Measurements from ENCODE around the gene CHP2. TPM values are rescaled to one million over a fixed set of nuclear protein-coding genes. Genes with fewer than 3 reads are reported as not detected.
"Not testable (repeated sequence)": the region's sequence is repeated elsewhere in the genome, so short reads cannot be mapped to it uniquely, and the experiment has no call there.

CHP2 gene
- total RNA-seq, 1 donor from 2014 or later: not detected

DNA sequence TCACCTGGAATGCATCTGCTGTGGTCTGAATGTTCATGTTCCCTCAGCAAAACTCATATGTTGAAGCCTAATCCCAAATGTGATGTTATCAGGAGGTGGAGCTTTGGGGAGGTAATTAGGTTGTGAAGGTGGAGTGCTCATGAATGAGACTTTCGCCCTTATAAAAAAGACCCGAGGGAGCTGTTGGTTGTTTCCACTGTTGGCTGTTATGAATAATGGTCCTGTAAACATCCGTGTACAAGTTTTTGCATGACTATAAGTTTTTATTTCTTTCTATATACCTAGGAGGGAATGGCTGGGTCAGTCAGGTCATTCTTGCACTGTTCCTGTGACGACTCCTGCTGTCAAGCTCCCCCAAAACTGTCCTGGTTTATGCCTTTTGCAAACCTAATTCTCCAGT is 9.6 kb upstream of the CHP2 start:
- DNase-seq (ENCODE audit: low read depth, low spot score): no peak

DNA sequence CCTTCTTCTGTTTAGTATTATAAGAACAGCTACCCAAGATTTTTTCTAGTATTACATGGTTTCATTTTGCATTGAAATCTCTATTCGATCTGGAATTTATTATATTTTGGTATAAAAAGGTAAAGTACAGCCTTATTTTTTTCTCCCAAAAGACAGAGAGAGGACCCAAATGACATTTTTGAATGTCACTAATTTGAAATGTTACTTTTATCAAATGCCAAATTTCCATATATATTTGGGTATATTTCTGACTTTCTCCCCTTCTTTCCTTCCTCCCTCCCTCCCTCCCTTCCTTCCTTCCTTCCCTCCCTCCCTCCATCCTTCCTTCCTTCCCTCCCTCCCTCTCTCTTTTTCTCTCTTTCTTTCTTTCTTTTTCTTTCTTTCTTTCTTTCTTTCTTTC is 6.2 kb upstream of the CHP2 start:
- DNase-seq (ENCODE audit: low read depth, low spot score): no peak

DNA sequence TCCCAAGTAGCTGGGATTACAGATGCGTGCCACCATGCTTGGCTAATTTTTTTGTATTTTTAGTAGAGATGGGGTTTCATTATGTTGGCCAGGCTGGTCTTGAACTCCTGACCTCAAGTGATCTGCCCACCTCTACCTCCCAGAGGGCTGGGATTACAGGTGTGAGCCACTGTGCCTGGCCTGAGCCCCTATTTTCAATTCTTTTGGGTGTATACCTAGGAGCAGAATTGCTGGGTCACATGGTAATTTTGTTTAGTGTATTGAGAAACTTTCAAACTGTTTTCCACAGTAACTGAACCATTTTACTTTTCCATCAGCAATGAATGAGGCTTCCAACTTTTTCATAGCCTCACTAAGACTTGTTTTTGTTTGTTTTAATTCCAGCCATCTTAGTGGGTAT is 3.8 kb upstream of the CHP2 start:
- not testable (repeated sequence) for DNase-seq (ENCODE audit: low read depth, low spot score)

DNA sequence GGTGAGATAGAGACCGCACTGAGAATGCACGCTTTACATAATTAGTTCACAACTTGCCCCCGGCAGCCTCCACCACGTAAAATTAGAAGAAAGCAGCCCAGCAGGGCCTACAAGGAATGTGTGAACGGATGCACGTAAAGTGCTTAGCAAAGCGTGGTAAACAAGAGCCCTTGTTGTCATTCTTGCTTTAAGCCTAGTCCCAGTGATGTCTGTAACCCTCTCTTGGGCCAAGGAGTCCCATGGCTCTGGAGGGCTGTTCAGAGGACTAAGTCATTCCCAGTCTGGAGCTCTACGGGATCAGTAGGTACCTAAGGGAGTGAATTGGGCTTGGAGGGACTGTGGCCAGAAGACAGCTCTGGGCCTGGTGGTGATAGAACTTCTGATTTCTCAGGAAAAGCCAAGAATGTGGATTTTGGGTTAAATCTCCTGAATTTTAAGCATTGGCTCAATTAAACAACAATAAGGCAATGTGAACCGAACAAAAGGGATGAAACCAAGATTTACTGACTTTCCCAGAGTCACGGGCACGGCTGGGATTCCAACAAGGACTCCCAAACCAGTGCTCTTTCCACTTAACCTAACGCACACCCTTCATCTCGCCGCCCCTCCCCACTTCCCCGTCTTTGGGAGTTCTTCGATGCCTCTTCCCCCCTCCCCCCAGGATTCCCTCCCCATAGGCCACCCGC is 775 bp upstream of the CHP2 start:
- no peak for DNase-seq (ENCODE audit: low read depth, low spot score)

DNA sequence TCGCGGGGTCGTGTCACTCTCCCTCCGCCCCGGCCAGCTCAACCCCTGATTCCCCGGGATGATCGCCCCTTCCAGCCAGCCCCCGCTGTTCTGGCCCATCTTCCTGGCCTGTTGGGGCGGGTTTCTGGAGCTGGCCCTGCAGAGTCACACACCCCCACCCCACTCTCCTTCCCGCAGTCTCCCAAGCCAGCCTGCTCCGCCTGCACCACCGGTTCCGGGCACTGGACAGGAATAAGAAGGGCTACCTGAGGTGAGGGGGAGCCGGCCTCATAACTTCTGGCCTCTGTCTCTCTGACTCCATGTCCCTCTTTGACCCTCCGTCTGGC is 621 bp downstream of the CHP2 start:
- DNase-seq (ENCODE audit: low read depth, low spot score): no peak

DNA sequence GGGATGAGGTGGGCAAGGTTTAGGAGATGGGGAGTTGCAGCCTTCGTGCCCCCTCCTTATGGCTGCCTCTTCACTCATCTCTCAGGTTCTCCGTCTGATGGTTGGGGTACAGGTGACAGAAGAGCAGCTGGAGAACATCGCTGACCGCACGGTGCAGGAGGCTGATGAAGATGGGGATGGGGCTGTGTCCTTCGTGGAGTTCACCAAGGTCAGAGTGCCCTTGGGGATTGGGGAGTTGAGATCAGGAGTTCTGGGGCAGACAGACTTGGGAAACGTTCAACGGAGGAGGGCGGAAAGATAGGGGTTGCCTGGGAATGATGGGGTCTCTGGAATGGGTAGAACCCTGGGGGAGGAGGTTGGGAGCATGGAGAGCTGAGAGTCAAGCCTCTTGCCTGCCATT is 2.3 kb downstream of the CHP2 start:
- no peak for DNase-seq (ENCODE audit: low read depth, low spot score)

DNA sequence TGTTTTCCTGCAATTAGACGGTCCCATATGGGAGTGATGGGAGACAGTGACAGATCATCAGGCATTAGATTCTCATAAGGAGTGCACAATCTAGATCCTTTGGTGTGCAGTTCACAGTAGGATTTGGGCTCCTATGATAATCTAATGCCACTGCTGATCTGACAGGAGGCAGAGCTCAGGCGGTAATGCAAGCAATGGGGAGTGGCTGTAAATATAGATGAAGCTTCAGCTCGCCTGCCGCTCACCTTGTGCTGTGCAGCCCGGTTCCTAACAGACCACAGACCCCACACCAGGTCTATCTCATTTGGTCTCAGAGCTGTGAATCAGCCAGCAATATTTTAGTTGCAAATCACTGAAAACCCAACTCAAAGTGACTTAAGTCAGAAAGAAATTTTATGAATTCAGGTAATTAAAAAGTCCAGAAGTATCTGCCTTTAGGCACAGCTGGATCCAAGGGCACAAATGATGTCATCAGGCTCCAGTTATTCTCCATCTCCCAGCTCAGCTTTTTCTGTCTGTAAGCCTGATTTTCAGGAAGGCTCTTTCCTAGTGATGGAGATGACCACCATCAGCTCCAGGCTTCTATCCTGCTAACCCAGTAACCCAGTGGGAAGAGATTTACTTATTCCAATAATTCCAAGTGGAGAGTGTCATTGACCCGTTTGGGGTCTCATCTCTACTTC is 3.3 kb downstream of the CHP2 start:
- no peak for DNase-seq (ENCODE audit: low read depth, low spot score)

DNA sequence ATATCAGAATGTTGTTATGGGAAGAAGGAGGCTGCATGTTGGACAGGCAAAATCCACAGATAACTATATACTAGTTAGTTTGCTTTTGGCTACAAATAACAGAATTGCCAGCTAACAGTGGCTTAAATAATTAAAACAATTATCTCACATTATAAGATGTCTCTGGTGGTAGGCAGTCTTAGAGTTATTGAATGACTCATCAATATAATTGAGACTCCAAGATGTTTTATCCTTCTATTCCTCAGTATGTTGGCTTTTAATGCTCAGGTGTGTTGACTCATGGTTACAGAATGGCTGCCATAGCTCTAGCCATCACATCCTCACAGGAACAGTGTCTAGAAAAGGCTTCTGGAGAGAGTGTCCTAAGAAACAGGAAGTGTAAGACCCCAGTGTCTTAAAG is 11.1 kb downstream of the CHP2 start:
- no peak for DNase-seq (ENCODE audit: low read depth, low spot score)

DNA sequence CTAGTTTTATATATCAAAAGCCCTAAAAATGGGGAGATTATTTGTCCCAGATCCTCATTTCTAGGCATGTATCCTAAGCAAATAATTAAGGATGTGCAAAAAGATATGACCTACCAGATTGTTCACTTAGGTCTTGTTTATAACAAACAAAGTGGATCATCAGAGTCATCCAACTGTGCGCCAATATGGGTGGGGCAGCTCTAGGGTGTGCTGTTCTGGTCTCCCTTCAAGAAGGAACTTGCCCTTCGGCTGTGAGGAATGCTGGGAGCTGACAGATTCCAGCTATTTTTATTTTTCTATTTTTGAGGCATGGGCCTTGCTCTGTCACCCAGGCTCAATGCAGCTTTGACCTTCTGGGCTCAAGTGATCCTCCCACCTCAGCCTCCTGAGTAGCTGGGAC is 13.8 kb downstream of the CHP2 start:
- DNase-seq (ENCODE audit: low read depth, low spot score): no peak

DNA sequence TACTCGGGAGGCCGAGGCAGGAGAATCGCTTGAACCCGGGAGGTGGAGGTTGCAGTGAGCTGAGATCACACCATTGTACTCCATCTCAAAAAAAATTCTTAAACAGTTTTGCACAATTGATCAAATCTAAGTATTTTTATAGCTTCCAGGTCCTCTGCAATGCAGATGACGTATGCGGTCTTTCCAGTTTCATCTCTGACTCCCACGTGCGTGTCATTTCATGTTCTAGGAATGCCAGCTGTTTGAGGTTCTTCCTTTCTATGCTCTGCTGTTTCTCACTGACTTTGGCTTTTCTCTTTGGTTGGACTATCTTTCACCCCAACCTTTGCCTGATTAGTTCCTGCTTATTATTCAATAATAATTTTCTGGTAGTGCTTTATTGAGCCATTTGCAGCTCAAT is 16.2 kb downstream of the CHP2 start:
- no peak for DNase-seq (ENCODE audit: low read depth, low spot score)

DNA sequence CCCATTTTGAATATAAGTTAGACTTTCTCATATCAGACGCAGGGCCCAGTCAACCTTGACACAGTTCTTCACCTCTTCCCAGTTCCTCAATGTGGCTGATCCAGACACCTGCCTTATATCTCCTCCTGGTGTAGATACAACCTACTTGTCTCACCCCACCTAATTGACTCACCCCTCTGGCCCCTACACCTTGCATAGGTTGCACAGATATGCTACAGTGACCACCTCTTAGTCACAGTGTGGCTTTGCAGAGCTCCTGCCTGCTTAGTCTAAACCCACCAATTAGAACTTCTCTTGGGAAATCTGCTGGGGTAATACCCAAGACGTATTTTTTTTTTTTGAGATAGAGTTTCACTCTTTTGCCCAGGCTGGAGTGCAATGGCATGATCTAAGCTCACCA is 16.8 kb downstream of the CHP2 start:
- no peak for DNase-seq (ENCODE audit: low read depth, low spot score)

DNA sequence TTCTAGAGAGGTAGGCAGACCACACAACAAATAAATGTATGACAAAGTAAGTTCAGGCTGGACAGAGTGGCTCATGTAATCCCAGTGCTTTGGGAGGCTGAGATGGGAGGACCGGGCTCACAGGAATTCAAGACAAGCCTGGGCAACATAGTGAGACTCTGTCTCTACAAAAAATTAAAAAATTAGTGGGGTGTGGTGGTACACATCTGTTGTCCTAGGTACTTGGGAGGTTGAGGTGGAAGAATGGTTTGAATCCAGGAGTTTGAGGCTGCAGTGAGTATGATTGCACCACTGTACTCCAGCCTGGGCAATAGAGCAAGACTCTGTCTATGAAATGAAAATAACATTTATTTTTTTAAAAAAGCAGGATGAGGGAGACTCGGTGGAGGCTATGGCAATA is 18.5 kb downstream of the CHP2 start:
- DNase-seq (ENCODE audit: low read depth, low spot score): no peak

DNA sequence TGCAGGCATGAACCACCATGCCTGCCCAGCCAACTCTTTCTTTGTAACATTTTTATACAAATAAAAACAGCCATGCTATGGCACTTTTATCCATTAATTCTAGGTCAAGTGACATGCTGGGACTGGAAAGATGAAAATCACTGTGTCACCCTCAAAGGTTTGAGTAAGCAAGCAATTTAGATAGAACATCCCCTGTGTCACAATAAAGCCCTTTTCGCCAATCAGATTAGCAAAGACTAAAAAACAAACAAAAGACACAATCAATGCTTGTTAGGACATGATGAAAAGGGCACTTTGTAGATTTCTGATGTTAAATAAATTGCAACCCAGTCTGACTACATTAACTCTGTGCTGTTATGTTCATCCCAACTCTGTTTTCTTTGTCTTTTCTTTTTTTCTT is 26.4 kb downstream of the CHP2 start:
- DNase-seq (ENCODE audit: low read depth, low spot score): no peak

DNA sequence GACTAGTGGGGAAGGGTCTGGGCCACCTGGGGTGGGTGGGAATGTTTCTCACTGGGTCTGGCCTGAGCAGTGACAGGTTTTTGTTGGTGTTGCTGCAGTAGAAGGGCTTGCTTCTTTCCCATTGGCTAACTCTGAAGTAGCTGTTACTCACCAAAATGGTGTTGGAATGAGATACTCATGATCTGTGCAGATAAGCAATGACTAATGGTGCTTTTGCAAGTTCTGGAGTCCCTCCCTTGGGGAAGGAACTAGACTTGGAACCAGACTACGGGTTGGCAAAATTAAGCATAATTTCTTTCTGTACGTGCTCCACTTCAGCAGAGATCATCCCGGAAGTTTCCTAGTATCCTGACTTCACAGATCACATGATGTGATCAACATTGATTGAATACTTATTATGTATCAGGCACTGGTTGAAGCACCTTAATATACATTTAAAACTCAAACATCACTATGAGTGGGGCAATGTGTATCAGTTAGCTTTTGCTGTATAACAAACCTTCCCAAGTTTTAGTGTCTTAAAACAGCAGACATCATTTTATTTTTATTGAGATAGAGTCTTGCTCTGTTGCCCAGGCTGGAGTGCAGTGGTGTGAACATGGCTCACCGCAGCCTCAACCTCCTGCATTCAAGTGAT is 30.1 kb downstream of the CHP2 start:
- no peak for DNase-seq (ENCODE audit: low read depth, low spot score)

DNA sequence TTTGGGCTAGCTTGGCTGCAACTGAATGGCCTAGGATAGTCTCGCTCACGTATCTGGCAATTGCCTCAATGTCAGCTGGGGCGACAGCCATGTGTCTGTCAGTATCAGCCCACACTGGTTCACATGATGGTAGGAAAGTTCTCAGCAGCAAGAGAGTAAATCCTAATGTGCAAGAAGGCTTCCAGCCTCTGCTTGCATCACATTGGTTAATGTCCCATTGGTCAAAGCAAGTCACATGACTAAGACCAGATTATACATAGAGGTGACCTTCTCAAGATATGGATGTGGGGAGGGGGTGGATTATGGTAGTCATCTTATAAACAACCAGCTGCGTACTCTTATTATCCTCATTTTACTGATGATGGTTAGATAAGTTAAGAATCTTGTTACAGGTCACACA is 31.0 kb downstream of the CHP2 start:
- no peak for DNase-seq (ENCODE audit: low read depth, low spot score)

DNA sequence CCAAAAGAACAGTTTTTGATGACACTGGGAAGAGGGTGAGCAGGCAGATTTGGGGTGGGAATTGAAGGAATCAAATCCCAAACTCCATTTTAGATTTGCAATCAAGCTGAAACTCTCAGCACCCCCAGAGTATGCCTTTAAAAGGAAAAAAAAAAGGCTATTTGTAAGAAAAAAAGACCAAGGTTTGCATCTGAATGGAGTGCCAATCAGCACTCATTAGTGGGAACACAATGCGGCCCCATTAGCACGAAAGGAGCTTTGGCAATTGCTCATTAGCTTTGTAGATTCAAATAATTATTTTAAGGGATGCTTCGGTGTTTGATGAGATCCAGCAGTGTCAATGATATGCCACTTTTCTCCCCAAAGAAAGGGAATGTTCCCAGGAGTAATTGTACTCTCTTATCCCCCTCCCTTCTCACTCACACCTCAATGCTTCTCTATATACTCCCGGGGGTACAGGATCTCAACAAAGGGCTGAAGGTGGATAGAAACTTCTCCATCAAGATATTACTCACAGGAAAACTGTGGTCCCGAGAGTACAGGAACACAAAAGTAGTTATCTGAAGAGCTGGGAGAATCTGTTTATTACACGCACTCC is 32.2 kb downstream of the CHP2 start:
- DNase-seq (ENCODE audit: low read depth, low spot score): no peak

DNA sequence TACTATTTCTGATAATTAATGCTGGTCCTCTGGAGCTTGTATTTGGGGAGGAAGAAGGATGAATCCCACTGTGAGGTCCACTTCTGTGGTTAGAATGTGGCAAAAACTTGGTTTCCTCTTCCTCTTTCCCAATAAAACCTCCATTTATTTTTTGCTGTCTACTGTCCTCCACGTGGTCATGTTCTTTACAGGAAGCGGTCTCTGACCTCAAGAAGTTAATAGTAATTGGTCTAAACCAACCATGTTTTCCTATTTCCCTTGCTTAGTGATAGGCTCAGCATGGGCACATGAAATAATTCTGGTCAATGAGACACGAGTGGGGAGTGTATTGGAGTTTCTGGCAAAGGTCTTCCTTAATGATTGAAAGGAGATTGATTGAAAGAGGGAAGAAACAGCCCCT is 33.9 kb downstream of the CHP2 start:
- DNase-seq (ENCODE audit: low read depth, low spot score): no peak

DNA sequence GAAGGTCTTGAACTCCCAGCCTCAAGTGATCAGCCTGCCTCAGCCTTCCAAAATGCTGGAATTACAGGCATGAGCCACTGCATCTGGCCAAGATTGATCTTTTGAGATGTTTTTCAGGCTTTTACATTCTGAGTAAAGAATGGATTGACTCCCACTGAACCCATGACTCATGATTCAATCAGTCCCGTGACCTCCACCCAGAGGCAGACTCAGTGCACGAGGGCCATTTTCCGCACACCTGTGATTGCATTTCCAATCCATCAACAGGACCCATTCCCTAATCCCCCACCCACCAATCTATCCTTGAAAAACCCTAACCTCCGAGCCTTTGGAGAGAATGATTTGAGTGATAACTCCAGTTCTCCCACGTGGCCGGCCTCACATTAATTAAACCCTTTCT is 40.6 kb downstream of the CHP2 start:
- no peak for DNase-seq (ENCODE audit: low read depth, low spot score)

DNA sequence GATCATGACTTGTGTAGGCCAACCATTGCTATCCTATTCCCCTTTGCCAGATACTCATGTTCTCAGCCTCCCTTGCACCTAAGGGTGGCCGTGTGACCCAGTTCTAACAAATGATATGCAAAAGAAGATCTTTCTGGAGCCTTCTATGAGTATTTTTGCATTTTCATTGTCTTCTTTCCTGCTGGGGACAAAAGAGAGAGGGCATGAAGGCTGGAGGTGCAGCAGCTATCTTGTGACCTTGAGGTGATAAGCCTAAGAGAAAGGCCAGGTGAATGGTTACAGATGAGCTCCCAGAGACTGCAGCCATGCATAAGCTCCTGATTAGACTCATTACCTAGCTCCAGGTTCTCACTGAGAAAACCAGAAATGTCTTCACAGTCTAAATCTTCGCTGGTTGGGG is 42.1 kb downstream of the CHP2 start:
- no peak for DNase-seq (ENCODE audit: low read depth, low spot score)

DNA sequence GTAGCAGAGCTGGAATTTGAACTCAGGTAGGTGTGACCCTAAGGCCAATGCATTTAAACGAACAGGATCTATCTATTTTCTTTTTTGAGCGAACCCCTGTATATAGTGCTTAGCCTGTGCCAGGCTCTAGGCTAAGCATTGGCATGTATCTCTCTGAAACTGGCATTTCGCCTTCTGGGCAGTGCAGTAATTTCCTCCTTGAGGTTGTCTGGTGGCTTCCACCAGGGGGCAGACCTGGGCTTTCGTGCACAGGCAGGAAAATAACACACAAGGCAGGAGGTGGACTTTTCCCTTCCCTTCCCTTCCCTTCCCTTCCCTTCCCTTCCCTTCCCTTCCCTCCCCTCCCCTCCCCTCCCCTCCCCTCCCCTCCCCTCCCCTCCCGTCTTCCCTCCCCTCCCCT is 46.6 kb downstream of the CHP2 start:
- DNase-seq (ENCODE audit: low read depth, low spot score): peak; percentile 8

DNA sequence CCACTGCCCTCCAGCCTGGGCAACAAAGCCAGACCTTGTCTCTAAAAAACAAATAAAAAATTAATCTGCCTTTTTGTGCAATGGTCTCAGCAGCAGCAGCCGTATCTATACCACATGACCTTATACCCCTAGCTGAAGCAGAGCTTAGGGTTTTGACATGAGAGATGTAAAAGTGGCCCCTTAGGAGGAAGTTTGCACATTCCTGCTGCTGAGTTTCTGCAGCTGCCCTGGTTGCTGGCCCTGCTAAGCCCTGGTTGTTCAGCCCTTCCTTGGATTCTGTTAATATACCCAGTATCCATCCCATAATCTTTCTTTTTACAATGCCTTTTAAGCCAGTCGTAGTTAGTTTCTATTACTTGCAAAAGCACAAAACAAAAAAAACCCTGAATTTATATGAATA is 48.0 kb downstream of the CHP2 start:
- DNase-seq (ENCODE audit: low read depth, low spot score): no peak

DNA sequence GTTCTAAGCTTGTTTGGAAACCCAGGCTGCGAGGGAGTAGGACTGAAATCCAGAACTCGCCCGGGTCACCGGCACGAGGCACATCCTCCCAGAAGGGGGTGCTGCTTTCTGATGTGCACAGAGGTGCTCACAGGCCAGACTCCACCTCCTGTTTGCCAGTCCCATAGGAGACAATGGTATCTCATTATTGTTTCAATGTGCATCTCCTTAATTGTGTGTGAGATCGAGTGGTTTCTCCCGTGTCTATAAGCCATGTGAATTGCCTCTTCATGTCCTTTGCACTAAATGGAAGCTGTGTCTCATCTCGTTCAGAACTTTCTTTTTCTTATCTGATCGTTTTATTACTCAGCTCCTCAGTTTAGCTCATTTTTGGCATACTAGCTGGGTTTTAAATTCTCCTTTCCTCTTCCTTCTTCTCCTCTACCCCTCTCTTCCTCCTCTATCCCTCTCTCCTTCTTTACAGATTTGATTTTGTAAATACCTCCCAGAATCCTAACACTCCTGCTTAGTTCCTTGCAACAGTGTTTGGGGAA is 48.8 kb downstream of the CHP2 start:
- no peak for DNase-seq (ENCODE audit: low read depth, low spot score)

DNA sequence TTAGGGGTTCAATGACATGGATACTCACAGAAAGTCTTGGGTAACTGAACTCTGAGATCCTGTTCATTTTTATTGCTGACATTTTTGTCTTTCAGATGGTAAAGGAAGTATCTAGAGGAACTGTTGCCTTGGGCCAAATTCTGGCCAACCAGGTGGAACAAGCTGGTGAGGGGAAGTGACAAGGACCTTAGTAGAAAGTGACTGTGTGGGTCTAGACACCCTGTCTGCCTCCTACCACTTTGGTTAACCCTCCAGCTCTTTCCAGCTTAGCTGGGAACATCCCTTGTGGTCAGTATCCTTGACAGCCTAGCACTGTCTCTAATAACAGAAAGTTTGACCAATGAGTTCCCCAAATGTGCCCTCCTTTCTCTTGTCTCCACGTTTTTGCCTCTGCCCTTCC is 52.2 kb downstream of the CHP2 start:
- DNase-seq (ENCODE audit: low read depth, low spot score): no peak
